GM12878 (cell line): ENCODE results near the gene PCSK9. TPM values are rescaled to one million over a fixed set of nuclear protein-coding genes. Genes with fewer than 3 reads are reported as not detected.

Experiments
- ATAC-seq: fragments of 200-7000 bp; cut with Tn5 transposase; 3 replicates; pipeline ENCODE4 v1.9.1; 2020; ENCODE audit warnings: mild to moderate bottlenecking, moderate library complexity
- BruUV-seq: library from RNA; stranded (reverse); fragments of 400-500 nt; replicated peaks from 2 replicates; lab custom pipeline; 2021; lab: Mats Ljungman, UMichigan
- CTCF ChIA-PET: fragments of 300-600 bp; sonication (Branson Sonifier 250); formaldehyde crosslinking; extraction: SDS; loops from one replicate; lab custom pipeline; 2021; ENCODE audit warnings: inconsistent platforms; lab: Yijun Ruan, JAX
- POLR2A ChIA-PET: fragments of 350-600 bp; formaldehyde crosslinking; extraction: SDS; loops from one replicate; lab custom pipeline; 2021; ENCODE audit warnings: inconsistent platforms; lab: Charles Lee
- RAD21 ChIA-PET: fragments of 300-600 bp; sonication (Branson Sonifier 250); formaldehyde crosslinking; loops from one replicate; lab custom pipeline; 2023; ENCODE audit warnings: antibody characterized with exemption; ENCODE audit not compliant: unreplicated experiment; lab: Charles Lee
- SMC1A ChIA-PET: fragments of 300-600 bp; sonication (Branson Sonifier 250); formaldehyde crosslinking; loops from one replicate; lab custom pipeline; 2023; ENCODE audit not compliant: unreplicated experiment, uncharacterized antibody; lab: Charles Lee
- DNase-seq: peaks from one replicate; pipeline ENCODE4 v3.0.0-alpha.2; 2011; ENCODE audit warnings: low read depth, low spot score
- FAIRE-seq: peaks from 3 replicates; lab custom pipeline; 2011; peaks lifted over from hg19 to GRCh38; lab: Jason Lieb, UNC
- H2AFZ ChIP-seq: 2 replicates; pipeline ENCODE4 v1.6.0; 2011; ENCODE audit warnings: low read depth, low read length, control low read depth; ENCODE audit not compliant: control insufficient read depth
- H3K27ac ChIP-seq: 2 replicates; pipeline ENCODE4 v1.5.1; 2011; ENCODE audit warnings: control low read depth; ENCODE audit not compliant: control insufficient read depth, insufficient read depth
- H3K27me3 ChIP-seq, 2 experiments: replicated peaks in 1 of 2; 2 replicates each; pipeline versions ENCODE4 v1.6.0 to v1.6.1; 2011; ENCODE audit warnings: low read length in 1 of 2; ENCODE audit not compliant: control insufficient read depth in 2 of 2, insufficient read depth in 2 of 2
- H3K36me3 ChIP-seq, 2 experiments: 2 replicates each; pipeline ENCODE4 v1.5.1; 2011; ENCODE audit warnings: low read length in 1 of 2; ENCODE audit not compliant: control insufficient read depth in 2 of 2, insufficient read depth in 2 of 2
- H3K4me1 ChIP-seq: 2 replicates; pipeline ENCODE4 v1.6.1; 2011; ENCODE audit warnings: mild to moderate bottlenecking, low read length, moderate library complexity, mixed read lengths; ENCODE audit not compliant: control insufficient read depth, insufficient read depth
- H3K4me2 ChIP-seq: 2 replicates; pipeline ENCODE4 v1.6.0; 2011; ENCODE audit warnings: control low read depth; ENCODE audit not compliant: control insufficient read depth, insufficient read depth
- H3K4me3 ChIP-seq: fragments of 200-600 bp; sonication (generic); 2 replicates; pipeline ENCODE4 v1.5.1; 2016
- H3K79me2 ChIP-seq: 2 replicates; pipeline ENCODE4 v1.6.0; 2011; ENCODE audit warnings: low read length; ENCODE audit not compliant: control insufficient read depth, insufficient read depth
- H3K9ac ChIP-seq: 2 replicates; pipeline ENCODE4 v1.8.0; 2011; ENCODE audit warnings: low read length, control low read depth, mixed read lengths; ENCODE audit not compliant: control insufficient read depth, insufficient read depth
- H3K9me3 ChIP-seq: replicated peaks from 3 replicates; pipeline ENCODE4 v1.5.1; 2011; ENCODE audit warnings: mild to moderate bottlenecking, low read length; ENCODE audit not compliant: control insufficient read depth, insufficient read depth
- H4K20me1 ChIP-seq: 2 replicates; pipeline ENCODE4 v1.6.0; 2011; ENCODE audit not compliant: control insufficient read depth, insufficient read depth
- ATF3 ChIP-seq: IDR thresholded peaks from 2 replicates; pipeline ENCODE4 v1.6.1; 2011; ENCODE audit warnings: low read depth, mild to moderate bottlenecking, low read length, moderate library complexity, borderline replicate concordance; ENCODE audit errors: extremely low read depth
- CBX3 ChIP-seq: fragments of 200-600 bp; sonication (generic); IDR thresholded peaks from 2 replicates; pipeline ENCODE4 v1.6.1; 2016; ENCODE audit warnings: low read depth, borderline replicate concordance
- CHD4 ChIP-seq: fragments of 200-600 bp; sonication (generic); IDR thresholded peaks from 2 replicates; pipeline ENCODE4 v1.6.1; 2016; ENCODE audit warnings: mild to moderate bottlenecking
- CREB1 ChIP-seq: IDR thresholded peaks from 2 replicates; pipeline ENCODE4 v1.6.1; 2012; ENCODE audit warnings: low read depth, mild to moderate bottlenecking, inconsistent platforms
- CTCF ChIP-seq, 3 experiments: IDR thresholded peaks in 2 of 3; conservative IDR thresholded peaks in 1 of 3; 2 replicates each; pipeline ENCODE4 v1.5.1; 2011; ENCODE audit warnings: low read depth in 3 of 3, low read length in 3 of 3, mild to moderate bottlenecking in 3 of 3, control low read depth in 2 of 3, moderate library complexity in 2 of 3, inconsistent platforms in 1 of 3, mixed read lengths in 1 of 3; ENCODE audit not compliant: control insufficient read depth in 2 of 3, insufficient read depth in 1 of 3; ENCODE audit errors: extremely low read depth in 1 of 3
- HCFC1 ChIP-seq: fragments of 150-350 bp; IDR thresholded peaks from 2 replicates; pipeline ENCODE4 v1.6.1; 2014; ENCODE audit warnings: low read length
- MTA2 ChIP-seq: fragments of 450-650 bp; IDR thresholded peaks from 2 replicates; pipeline ENCODE4 v1.6.1; 2016; ENCODE audit warnings: low read depth, mild to moderate bottlenecking, moderate library complexity
- MXI1 ChIP-seq: fragments of 150-350 bp; IDR thresholded peaks from 2 replicates; pipeline ENCODE4 v1.6.1; 2011; ENCODE audit warnings: low read depth, mild to moderate bottlenecking, inconsistent platforms, low read length, improper control_type of control experiment
- NBN ChIP-seq: fragments of 450-650 bp; IDR thresholded peaks from 2 replicates; pipeline ENCODE4 v1.6.1; 2016
- POLR2AphosphoS5 ChIP-seq: IDR thresholded peaks from 2 replicates; pipeline ENCODE4 v1.6.1; 2011; ENCODE audit warnings: mild to moderate bottlenecking, low read length, inconsistent platforms
- REST ChIP-seq: IDR thresholded peaks from 2 replicates; pipeline ENCODE4 v1.6.1; 2012; ENCODE audit warnings: mild to moderate bottlenecking, low read depth, low read length
- SPI1 ChIP-seq: IDR thresholded peaks from 2 replicates; pipeline ENCODE4 v1.6.1; 2011; ENCODE audit warnings: low read depth, mild to moderate bottlenecking, low read length, moderate library complexity, borderline replicate concordance; ENCODE audit not compliant: insufficient read depth
- SRF ChIP-seq, 2 experiments: IDR thresholded peaks; 2 replicates each; pipeline ENCODE4 v1.6.1; 2011; ENCODE audit warnings: low read depth in 2 of 2, low read length in 2 of 2, mild to moderate bottlenecking in 1 of 2, moderate library complexity in 1 of 2
- TAF1 ChIP-seq: IDR thresholded peaks from 2 replicates; pipeline ENCODE4 v1.6.1; 2011; ENCODE audit warnings: mild to moderate bottlenecking, low read depth, low read length, borderline replicate concordance
- TARDBP ChIP-seq: IDR thresholded peaks from 2 replicates; pipeline ENCODE4 v1.6.1; 2016; ENCODE audit warnings: borderline replicate concordance
- TBL1XR1 ChIP-seq: IDR thresholded peaks from 2 replicates; pipeline ENCODE4 v1.6.1; 2012; ENCODE audit warnings: low read depth, low read length, improper control_type of control experiment
- ZNF217 ChIP-seq: fragments of 450-650 bp; IDR thresholded peaks from 2 replicates; pipeline ENCODE4 v1.6.1; 2017; ENCODE audit warnings: antibody characterized with exemption, mild to moderate bottlenecking
- ZNF384 ChIP-seq: IDR thresholded peaks from 2 replicates; pipeline ENCODE4 v1.6.1; 2012; ENCODE audit warnings: low read depth, mild to moderate bottlenecking, low read length, improper control_type of control experiment, borderline replicate concordance
- WGBS: methylation state at CpG from one replicate; pipeline ENCODE4 v1.1.6; 2016; ENCODE audit warnings: low lambda C conversion rate; ENCODE audit not compliant: insufficient replicate concordance, insufficient coverage; ENCODE audit errors: missing lambda C conversion rate; 5-methylcytosine and 5-hydroxymethylcytosine counted together
- in situ Hi-C: fragments of 300-500 bp; cut with MboI; formaldehyde crosslinking; loops from 9 replicates; pipeline ENCODE4 v1.14.3; 2018; ENCODE audit warnings: mixed read lengths
- intact Hi-C: fragments of 100-400 bp; cut with micrococcal nuclease; formaldehyde crosslinking; loops from one replicate; pipeline ENCODE4 v1.14.2; 2022; ENCODE audit not compliant: unreplicated experiment
- polyA plus RNA-seq, 11 experiments: library from polyadenylated mRNA; depleted of rRNA in 4 of 11; unstranded in 6 of 11; stranded (reverse) in 5 of 11; fragments of >200 nt; fragmentation: Nextera tagmentation in 4 of 11; fragmentation: Illumina TruSeq in 1 of 11; extraction: Ambion mirVana in 4 of 11; extraction: Trizol in 1 of 11; gene quantifications; 1 replicate in 1 of 11; 2 replicates in 10 of 11; pipeline versions ENCODE4 v1.2.1 to v1.2.3, GENCODE V29; 2011 to 2016; ENCODE audit warnings: inconsistent platforms in 2 of 11, missing spikeins in 2 of 11, low read depth in 1 of 11
- total RNA-seq, 4 experiments: library from RNA; depleted of rRNA in 3 of 4; stranded (reverse); fragments of >200 nt in 3 of 4; fragmentation: Illumina TruSeq in 1 of 4; extraction: Trizol in 1 of 4; gene quantifications; 2 replicates each; pipeline versions ENCODE4 v1.2.1 to v1.2.3, GENCODE V29; 2013 to 2021

PCSK9 gene
- total and polyA plus RNA-seq, 10 of the 15 experiments (the other 5 are each of a cell fraction or from before 2014, with no cell fraction given) = 0.03 to 0.15 TPM; not detected in 8

- TF ChIP-seq MTA2 (no peak), CHD4 (no peak), HCFC1 (no peak), MXI1 (no peak), CBX3 (no peak), TBL1XR1 (no peak), ZNF217 (no peak), ATF3 (no peak), SPI1 (no peak), SRF (IDR thresholded peaks at IDR 0.05; ENCODE audit: low read depth in 2 of 2, low read length in 2 of 2) (no peak), CREB1 (no peak), TAF1 (no peak), NBN (no peak), TARDBP (no peak), REST (no peak), POLR2AphosphoS5 (no peak), ZNF384 (no peak), CTCF (IDR thresholded peaks at IDR 0.05 in 2 of 3, conservative IDR thresholded peaks at IDR 0.05 in 1 of 3; ENCODE audit: control insufficient read depth in 2 of 3, extremely low read depth in 1 of 3, insufficient read depth in 1 of 3, low read depth in 3 of 3, low read length in 3 of 3) (no peak)
- H3K4me3 ChIP-seq = no peak overlapping the region
- H3K79me2 ChIP-seq = no peaks in the 10 kb centered on the region
- SMC1A ChIA-PET = interaction anchor here (0.8 to 6.7 kb wide), 7 partner anchors 11 to 56 kb away, joined by 3 to 147 read pairs (median 6); no protein-coding TSS in a partner anchor
- ATAC-seq (no peak), DNase-seq (no peak), FAIRE-seq (no peak)
- no peaks in the 10 kb centered on the region for H3K36me3 ChIP-seq
- H3K27me3 ChIP-seq = peaks cover 2 to 5% of the 10 kb centered on the region in 2 experiments
- no peak overlapping the region for H2AFZ ChIP-seq
- WGBS = 16% methylated on average over 9 of the region's 9 CpGs
- CTCF ChIA-PET = interaction anchor here (0.7 to 19.5 kb wide), 15 partner anchors 8 to 123 kb away, joined by 3 to 436 read pairs (median 5); no protein-coding TSS in a partner anchor
- no TSS peak for BruUV-seq
- H3K27ac ChIP-seq = no peak overlapping the region
- H3K4me2 ChIP-seq = 0 out of 2 replicates have a peak overlapping the region, but pooled peaks have one; percentile 3
- H4K20me1 ChIP-seq = no peaks in the 10 kb centered on the region; the same call in 1 of the 2 replicates
- no peak overlapping the region for H3K9ac ChIP-seq
- RAD21 ChIA-PET = interaction anchor here (1.4 to 5.0 kb wide), 2 partner anchors 38 to 48 kb away, joined by 5 to 156 read pairs; no protein-coding TSS in a partner anchor
- no peaks in the 10 kb centered on the region for H3K9me3 ChIP-seq
- POLR2A ChIA-PET = no interaction called here
- intact Hi-C loops = loop anchor here (1.0 kb wide), 2 partner anchors 46 to 51 kb away; no protein-coding TSS in a partner anchor
- in situ Hi-C loops = loop anchor here (5.0 kb wide), 1 partner anchor 44 kb away; no protein-coding TSS in a partner anchor
- H3K4me1 ChIP-seq = peaks cover 3% of the 10 kb centered on the region; the same call in 1 of the 2 replicates
Measured at GRCh38 chr1:54995835-54996234, 43.5 kb upstream of the PCSK9 start.
